CD14-positive monocyte (primary cell): Measurements from ENCODE around the gene PNPO. TPM values are rescaled to one million over a fixed set of nuclear protein-coding genes. Genes with fewer than 3 reads are reported as not detected.

ENCODE experiments used
- DNase-seq, 3 donors: peaks; one replicate each; pipeline ENCODE4 v3.0.0-alpha.2; 2011 to 2022
- H2AFZ ChIP-seq: 2 replicates; pipeline ENCODE4 v1.6.0; 2012; ENCODE audit warnings: mild to moderate bottlenecking, low read depth, low read length, inconsistent platforms; ENCODE audit not compliant: insufficient read depth, poor library complexity, severe bottlenecking
- H3K27ac ChIP-seq, 2 donors: 1 replicate in 1 of 2; 2 replicates in 1 of 2; pipeline ENCODE4 v1.5.1; 2012 to 2013; ENCODE audit warnings: low read length in 2 of 2, control low read depth in 1 of 2, inconsistent platforms in 1 of 2, low read depth in 1 of 2, mild to moderate bottlenecking in 1 of 2
- H3K27me3 ChIP-seq, 2 donors: one replicate each; pipeline versions ENCODE4 v1.6.0 to v1.6.1; 2011 to 2013; ENCODE audit warnings: low read length in 2 of 2; ENCODE audit not compliant: control insufficient read depth in 2 of 2, insufficient read depth in 2 of 2
- H3K36me3 ChIP-seq, 2 donors: replicated peaks in 1 of 2; 1 replicate in 1 of 2; 2 replicates in 1 of 2; pipeline versions ENCODE4 v1.5.1 to v1.6.1; 2012 to 2013; ENCODE audit warnings: low read length in 2 of 2, control low read depth in 1 of 2, inconsistent platforms in 1 of 2, mild to moderate bottlenecking in 1 of 2; ENCODE audit not compliant: insufficient read depth in 2 of 2, control insufficient read depth in 1 of 2
- H3K4me1 ChIP-seq, 2 donors: 1 replicate in 1 of 2; 2 replicates in 1 of 2; pipeline versions ENCODE4 v1.5.1 to v1.6.1; 2012 to 2013; ENCODE audit warnings: low read length in 2 of 2, control low read depth in 1 of 2, inconsistent platforms in 1 of 2, mild to moderate bottlenecking in 1 of 2, moderate library complexity in 1 of 2; ENCODE audit not compliant: insufficient read depth in 2 of 2, control insufficient read depth in 1 of 2
- H3K4me2 ChIP-seq: replicated peaks from 2 replicates; pipeline ENCODE3; 2012; ENCODE audit warnings: low read length, moderate library complexity, mild to moderate bottlenecking; ENCODE audit not compliant: poor library complexity, severe bottlenecking; ENCODE audit errors: extremely low read depth
- H3K4me3 ChIP-seq, 3 experiments: fragments of 200-600 bp in 1 of 3; sonication (generic) in 1 of 3; replicated peaks in 1 of 3; 1 replicate in 2 of 3; 2 replicates in 1 of 3; pipeline ENCODE4 v1.5.1; 2011 to 2013; ENCODE audit warnings: low read length in 3 of 3, mild to moderate bottlenecking in 3 of 3, control low read depth in 2 of 3, low read depth in 2 of 3, inconsistent platforms in 1 of 3, moderate library complexity in 1 of 3
- H3K79me2 ChIP-seq: 2 replicates; pipeline ENCODE4 v1.6.0; 2012; ENCODE audit warnings: mild to moderate bottlenecking, control low read depth, inconsistent platforms, low read length, moderate library complexity; ENCODE audit not compliant: insufficient read depth
- H3K9ac ChIP-seq: 2 replicates; pipeline ENCODE4 v1.6.0; 2017; ENCODE audit warnings: low read length, mild to moderate bottlenecking; ENCODE audit not compliant: insufficient read depth, poor library complexity, severe bottlenecking
- H3K9me3 ChIP-seq, 2 donors: replicated peaks in 1 of 2; 1 replicate in 1 of 2; 2 replicates in 1 of 2; pipeline versions ENCODE4 v1.5.1 to v1.6.1; 2012 to 2013; ENCODE audit warnings: low read length in 2 of 2, control low read depth in 1 of 2; ENCODE audit not compliant: control insufficient read depth in 1 of 2, insufficient read depth in 1 of 2
- H4K20me1 ChIP-seq: 2 replicates; pipeline ENCODE4 v1.6.0; 2012; ENCODE audit warnings: mild to moderate bottlenecking, low read length, control low read depth, moderate library complexity; ENCODE audit not compliant: insufficient read depth
- H3K27ac Mint-ChIP-seq, 7 donors: one replicate each; pipeline ENCODE4 v1.8.0; 2020; ENCODE audit warnings: mild to moderate bottlenecking in 7 of 7, mixed read lengths in 7 of 7, moderate library complexity in 6 of 7, inconsistent platforms in 2 of 7
- H3K27me3 Mint-ChIP-seq, 3 donors: one replicate each; pipeline ENCODE4 v1.8.0; 2021 to 2022; ENCODE audit warnings: low read depth in 3 of 3, mild to moderate bottlenecking in 3 of 3, mixed read lengths in 3 of 3, moderate library complexity in 3 of 3, inconsistent platforms in 1 of 3
- H3K36me3 Mint-ChIP-seq, 2 donors: one replicate each; pipeline ENCODE4 v1.8.0; 2020; ENCODE audit warnings: mixed read lengths in 2 of 2, inconsistent platforms in 1 of 2, mild to moderate bottlenecking in 1 of 2
- H3K4me1 Mint-ChIP-seq: one replicate; pipeline ENCODE4 v1.8.0; 2020; ENCODE audit warnings: mild to moderate bottlenecking, mixed read lengths
- H3K4me3 Mint-ChIP-seq, 2 donors: one replicate each; pipeline ENCODE4 v1.8.0; 2020; ENCODE audit warnings: mild to moderate bottlenecking in 2 of 2, mixed read lengths in 2 of 2, moderate library complexity in 1 of 2
- H3K9me3 Mint-ChIP-seq, 7 donors: one replicate each; pipeline ENCODE4 v1.8.0; 2020 to 2022; ENCODE audit warnings: mixed read lengths in 7 of 7, mild to moderate bottlenecking in 6 of 7, moderate library complexity in 6 of 7, inconsistent platforms in 2 of 7
- WGBS: methylation state at CpG from one replicate; pipeline ENCODE4 v1.1.5; 2013; ENCODE audit warnings: missing lambda C conversion rate; ENCODE audit not compliant: insufficient coverage; 5-methylcytosine and 5-hydroxymethylcytosine counted together
- intact Hi-C, 2 donors: fragments of 100-400 bp; cut with micrococcal nuclease; formaldehyde crosslinking; loops; one replicate each; pipeline versions ENCODE4 v1.15.0 to v1.15.1; 2023
- polyA plus RNA-seq, 3 donors: library from polyadenylated mRNA; depleted of rRNA in 1 of 3; unstranded in 2 of 3; stranded (reverse) in 1 of 3; fragments of 300-500 nt in 2 of 3; fragments of >200 nt in 1 of 3; fragmentation: Illumina TruSeq in 2 of 3; gene quantifications; 1 replicate in 2 of 3; 2 replicates in 1 of 3; pipeline ENCODE4 v1.2.3, GENCODE V29; 2012 to 2021
- TF ChIP-seq, protein P1 (sequence below): fragments of 200-600 bp; IDR thresholded peaks from one replicate; pipeline ENCODE4 v1.8.0; 2022; ENCODE audit warnings: antibody characterized with exemption, mild to moderate bottlenecking

PNPO gene
- polyA plus RNA-seq, 3 donors = 13.2 to 34.2 (median 29.7) TPM

GRCh38 chr17:47929218-47930000, 12.0 kb upstream of the PNPO start:
- Histone ChIP-seq H3K36me3 (peaks cover 50 to 74% of the 10 kb centered on the region in 2 donors), H3K9me3 (no peaks in the 10 kb centered on the region), H3K4me3 (no peak overlapping the region), H3K4me1 (no peaks in the 10 kb centered on the region), H3K27me3 (no peaks in the 10 kb centered on the region), H2AFZ (no peak overlapping the region), H3K4me2 (no peak overlapping the region), H3K79me2 (no peaks in the 10 kb centered on the region), H4K20me1 (no peaks in the 10 kb centered on the region), H3K27ac (no peak overlapping the region), H3K9ac (no peak overlapping the region)
- H3K36me3 Mint-ChIP-seq = peaks cover 67 to 71% of the 10 kb centered on the region in 2 donors
- H3K4me3 Mint-ChIP-seq = no peak overlapping the region
- H3K4me1 Mint-ChIP-seq = peaks cover 3% of the 10 kb centered on the region
- TF ChIP-seq, protein P1, sequence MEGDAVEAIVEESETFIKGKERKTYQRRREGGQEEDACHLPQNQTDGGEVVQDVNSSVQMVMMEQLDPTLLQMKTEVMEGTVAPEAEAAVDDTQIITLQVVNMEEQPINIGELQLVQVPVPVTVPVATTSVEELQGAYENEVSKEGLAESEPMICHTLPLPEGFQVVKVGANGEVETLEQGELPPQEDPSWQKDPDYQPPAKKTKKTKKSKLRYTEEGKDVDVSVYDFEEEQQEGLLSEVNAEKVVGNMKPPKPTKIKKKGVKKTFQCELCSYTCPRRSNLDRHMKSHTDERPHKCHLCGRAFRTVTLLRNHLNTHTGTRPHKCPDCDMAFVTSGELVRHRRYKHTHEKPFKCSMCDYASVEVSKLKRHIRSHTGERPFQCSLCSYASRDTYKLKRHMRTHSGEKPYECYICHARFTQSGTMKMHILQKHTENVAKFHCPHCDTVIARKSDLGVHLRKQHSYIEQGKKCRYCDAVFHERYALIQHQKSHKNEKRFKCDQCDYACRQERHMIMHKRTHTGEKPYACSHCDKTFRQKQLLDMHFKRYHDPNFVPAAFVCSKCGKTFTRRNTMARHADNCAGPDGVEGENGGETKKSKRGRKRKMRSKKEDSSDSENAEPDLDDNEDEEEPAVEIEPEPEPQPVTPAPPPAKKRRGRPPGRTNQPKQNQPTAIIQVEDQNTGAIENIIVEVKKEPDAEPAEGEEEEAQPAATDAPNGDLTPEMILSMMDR = no peak
- intact Hi-C loops = no loop called here
- peaks cover 0 to 2% (median 0%) of the 10 kb centered on the region in 7 donors for H3K9me3 Mint-ChIP-seq
- H3K27ac Mint-ChIP-seq = peak overlapping the region in 1 of 7 donors; percentile 26
- 87% methylated on average over 10 of the region's 10 CpGs for WGBS
- peaks cover 0 to 2% (median 2%) of the 10 kb centered on the region in 3 donors for H3K27me3 Mint-ChIP-seq
- DNase-seq = no peak

- Histone ChIP-seq H3K79me2 (no peaks in the 10 kb centered on the region), H3K36me3 (peaks cover 29 to 49% of the 10 kb centered on the region in 2 donors), H3K27me3 (no peaks in the 10 kb centered on the region), H3K4me2 (no peak overlapping the region), H2AFZ (no peak overlapping the region), H4K20me1 (no peaks in the 10 kb centered on the region), H3K4me3 (no peak overlapping the region), H3K27ac (no peak overlapping the region), H3K4me1 (no peaks in the 10 kb centered on the region), H3K9me3 (no peaks in the 10 kb centered on the region), H3K9ac (no peak overlapping the region)
- H3K4me3 Mint-ChIP-seq = no peak overlapping the region
- WGBS = 94% methylated on average over 3 of the region's 4 CpGs
- DNase-seq = no peak
- peaks cover 0 to 2% (median 0%) of the 10 kb centered on the region in 7 donors for H3K9me3 Mint-ChIP-seq
- peaks cover 45 to 47% of the 10 kb centered on the region in 2 donors for H3K36me3 Mint-ChIP-seq
- H3K27me3 Mint-ChIP-seq = peaks cover 0 to 4% (median 0%) of the 10 kb centered on the region in 3 donors
- H3K27ac Mint-ChIP-seq = no peak overlapping the region
- H3K4me1 Mint-ChIP-seq = peaks cover 3% of the 10 kb centered on the region
- TF ChIP-seq, protein P1 = no peak
- intact Hi-C loops = no loop called here
These were observed 9.5 kb upstream of the PNPO start for GRCh38 chr17:47931848-47932247.
